ENCODE results near the gene KMT5C. TPM values are rescaled to one million over a fixed set of nuclear protein-coding genes. Genes with fewer than 3 reads are reported as not detected.

Gene KMT5C
- total and polyA plus RNA-seq, 8 donors = 12.9 to 27.6 (median 21.8) TPM

- no peak for TF ChIP-seq CTCF (IDR thresholded peaks at IDR 0.05)
- intact Hi-C loops (cut with DNase I) = loop anchor here in 1 of 2 donors (10.0 kb wide), 1 partner anchor 82 kb away; no protein-coding TSS in a partner anchor
- peak overlapping the region; percentile 86 to 91 for H3K4me3 ChIP-seq
- H3K27me3 ChIP-seq = no peaks in the 10 kb centered on the region
- peak overlapping the region; percentile 96 to 97 for H3K27ac ChIP-seq
- ATAC-seq (no peak), DNase-seq (peak in 1 of 4 donors; percentile 82)
- peaks cover 0 to 52% of the 10 kb centered on the region in 2 donors for H3K36me3 ChIP-seq
- H3K9me3 ChIP-seq = no peaks in the 10 kb centered on the region
- peaks cover 30 to 63% of the 10 kb centered on the region in 2 donors for H3K4me1 ChIP-seq
These were observed 46.9 kb downstream of the KMT5C start for GRCh38 chr19:55386493-55386971.

GRCh38 chr19:55387736-55388497 lies 48.2 kb downstream of the KMT5C start:
- Histone ChIP-seq H3K27me3 (no peaks in the 10 kb centered on the region), H3K4me1 (peaks cover 30 to 60% of the 10 kb centered on the region in 2 donors), H3K27ac (no peak overlapping the region), H3K36me3 (peaks cover 0 to 56% of the 10 kb centered on the region in 2 donors), H3K9me3 (no peaks in the 10 kb centered on the region), H3K4me3 (peak overlapping the region; percentile 86 to 91)
- no peak for TF ChIP-seq CTCF (IDR thresholded peaks at IDR 0.05)
- ATAC-seq = no peak
- intact Hi-C loops (cut with DNase I) = loop anchor here in 1 of 2 donors (10.0 kb wide), 1 partner anchor 83 kb away; no protein-coding TSS in a partner anchor
- no peak for DNase-seq

DNA sequence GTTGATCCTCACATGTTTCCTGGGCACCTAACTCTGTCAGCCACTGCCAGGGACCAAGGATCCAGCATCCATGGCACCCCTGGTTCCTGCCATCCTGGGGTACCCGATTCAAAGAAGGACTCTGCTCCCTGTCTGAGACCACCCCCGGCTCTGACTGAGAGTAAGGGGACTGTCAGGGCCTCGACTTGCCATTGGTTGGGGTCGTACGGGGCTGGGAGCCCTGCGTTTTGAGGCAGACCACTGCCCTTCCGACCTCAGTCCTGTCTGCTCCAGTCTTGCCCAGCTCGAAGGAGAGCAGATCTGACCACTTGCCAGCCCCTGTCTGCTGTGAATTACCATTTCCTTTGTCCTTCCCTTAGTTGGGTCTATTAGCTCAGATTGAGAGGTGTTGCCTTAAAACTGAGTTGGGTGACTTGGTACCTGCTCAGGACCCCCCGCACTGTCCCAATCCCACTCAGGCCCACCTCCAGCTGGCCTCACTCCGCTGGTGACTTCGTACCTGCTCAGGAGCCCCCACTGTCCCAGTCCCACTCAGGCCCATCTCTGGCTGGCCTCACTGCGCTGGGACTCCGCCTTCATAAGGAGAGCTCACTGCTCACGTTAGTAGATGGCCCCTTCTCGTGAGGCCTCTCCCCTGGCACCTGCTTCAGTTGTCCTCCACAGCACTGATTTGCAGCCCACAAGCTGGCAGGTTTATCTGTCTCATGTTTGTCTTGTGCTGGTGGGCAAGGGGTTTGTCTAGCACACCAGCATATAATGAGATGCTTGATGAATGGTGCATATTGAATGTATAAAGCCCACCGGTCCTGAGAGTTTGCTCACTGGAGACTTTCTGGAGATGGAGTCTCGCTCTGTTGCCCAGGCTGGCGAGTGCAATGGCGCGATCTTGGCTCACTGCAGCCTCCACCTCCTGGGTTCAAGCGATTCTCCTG lies 50.0 kb downstream of the KMT5C start:
- H3K36me3 ChIP-seq = peaks cover 0 to 56% of the 10 kb centered on the region in 2 donors
- DNase-seq (no peak), ATAC-seq (no peak)
- TF ChIP-seq CTCF (IDR thresholded peaks at IDR 0.05) = no peak
- H3K27me3 ChIP-seq = no peaks in the 10 kb centered on the region
- H3K4me3 ChIP-seq = no peak overlapping the region
- H3K4me1 ChIP-seq = peaks cover 25 to 48% of the 10 kb centered on the region in 2 donors
- intact Hi-C loops (cut with DNase I) = loop anchor here in 1 of 2 donors (10.0 kb wide), 1 partner anchor 85 kb away; no protein-coding TSS in a partner anchor
- H3K27ac ChIP-seq = no peak overlapping the region
- H3K9me3 ChIP-seq = no peaks in the 10 kb centered on the region

- Histone ChIP-seq H3K27ac (no peak overlapping the region), H3K4me3 (no peak overlapping the region), H3K9me3 (no peaks in the 10 kb centered on the region), H3K36me3 (peaks cover 0 to 56% of the 10 kb centered on the region in 2 donors), H3K4me1 (peaks cover 20 to 42% of the 10 kb centered on the region in 2 donors), H3K27me3 (no peaks in the 10 kb centered on the region)
- intact Hi-C loops (cut with DNase I) = no loop called here
- TF ChIP-seq CTCF (IDR thresholded peaks at IDR 0.05) = no peak
- DNase-seq = no peak
- no peak for ATAC-seq
These were observed 50.8 kb downstream of the KMT5C start for GRCh38 chr19:55390461-55390880.
